Right lobe of liver (tissue), 6 donors: ENCODE results near the gene KCNMB3. TPM values are rescaled to one million over a fixed set of nuclear protein-coding genes. Genes with fewer than 3 reads are reported as not detected.
"Not testable (repeated sequence)": the region's sequence is repeated elsewhere in the genome, so short reads cannot be mapped to it uniquely, and the experiment has no call there.

Source experiments
- ATAC-seq, 4 donors: fragments of 200-7000 bp; cut with Tn5 transposase; one replicate each; pipeline ENCODE4 v1.9.1; 2020; ENCODE audit warnings: mild to moderate bottlenecking in 4 of 4, moderate library complexity in 4 of 4
- DNase-seq, 3 donors: peaks; one replicate each; pipeline ENCODE4 v3.0.0-alpha.2; 2020
- H3K27ac ChIP-seq, 3 donors: fragments of 200-600 bp; one replicate each; pipeline ENCODE4 v1.8.0; 2022
- H3K27me3 ChIP-seq, 2 donors: fragments of 200-600 bp; one replicate each; pipeline ENCODE4 v1.8.0; 2022
- H3K36me3 ChIP-seq, 4 donors: fragments of 200-600 bp; sonication (generic) in 1 of 4; one replicate each; pipeline versions ENCODE4 v1.5.1 to v1.8.0; 2017 to 2022; ENCODE audit warnings: control low read depth in 1 of 4
- H3K4me1 ChIP-seq, 4 donors: fragments of 200-600 bp; sonication (generic) in 1 of 4; one replicate each; pipeline versions ENCODE4 v1.5.1 to v1.8.0; 2017 to 2022; ENCODE audit warnings: control low read depth in 1 of 4
- H3K4me3 ChIP-seq, 3 donors: fragments of 200-600 bp; one replicate each; pipeline ENCODE4 v1.8.0; 2022
- H3K9me3 ChIP-seq, 4 donors: fragments of 200-600 bp; sonication (generic) in 1 of 4; one replicate each; pipeline versions ENCODE4 v1.5.1 to v1.8.0; 2017 to 2022; ENCODE audit warnings: control low read depth in 1 of 4
- POLR2A ChIP-seq: fragments of 450-650 bp; IDR thresholded peaks from one replicate; pipeline ENCODE4 v1.6.1; 2017; ENCODE audit warnings: antibody characterized with exemption, mild to moderate bottlenecking
- WGBS: methylation state at CpG from one replicate; pipeline ENCODE4 v1.1.6; 2018; ENCODE audit warnings: low coverage, low lambda C conversion rate; ENCODE audit not compliant: insufficient coverage; ENCODE audit errors: missing lambda C conversion rate; 5-methylcytosine and 5-hydroxymethylcytosine counted together
- intact Hi-C, 2 donors: fragments of 100-400 bp; cut with DNase I; formaldehyde crosslinking; loops; one replicate each; pipeline versions ENCODE4 v1.11.2 to v1.14.1; 2022
- total RNA-seq, 6 experiments: library from RNA; depleted of rRNA in 2 of 6; stranded (reverse); fragments of >200 nt in 2 of 6; fragmentation: NEBNext Ultra II Directional in 3 of 6; extraction: Animal tissue kit (Norgen Biotek cat#: 25700) in 3 of 6; gene quantifications; one replicate each; pipeline versions ENCODE4 v1.1.0 to v1.2.4, GENCODE V29; 2016 to 2023
- TF ChIP-seq, protein P1 (sequence below), 4 donors: fragments of 200-600 bp in 3 of 4; fragments of 450-650 bp in 1 of 4; IDR thresholded peaks; one replicate each; pipeline versions ENCODE4 v1.5.1 to v1.8.0; 2016 to 2022; ENCODE audit warnings: antibody characterized with exemption in 4 of 4, mild to moderate bottlenecking in 2 of 4
- donor health status: DM: no; HTN: yes; CAD: no.
- donor health status: DM: no; HTN: no; CAD: no.
- donor health status: DM: no; HTN: no; CAD: no.
- donor health status: DM: no; HTN: yes; CAD: no.
- donor health status: DM: no; HTN: yes; CAD: no.

Gene KCNMB3
- total RNA-seq, 6 experiments from 2014 or later = 1.4 to 2.3 (median 1.7) TPM

- intact Hi-C loops = no loop called here
- TF ChIP-seq POLR2A = no peak
- TF ChIP-seq, protein P1, sequence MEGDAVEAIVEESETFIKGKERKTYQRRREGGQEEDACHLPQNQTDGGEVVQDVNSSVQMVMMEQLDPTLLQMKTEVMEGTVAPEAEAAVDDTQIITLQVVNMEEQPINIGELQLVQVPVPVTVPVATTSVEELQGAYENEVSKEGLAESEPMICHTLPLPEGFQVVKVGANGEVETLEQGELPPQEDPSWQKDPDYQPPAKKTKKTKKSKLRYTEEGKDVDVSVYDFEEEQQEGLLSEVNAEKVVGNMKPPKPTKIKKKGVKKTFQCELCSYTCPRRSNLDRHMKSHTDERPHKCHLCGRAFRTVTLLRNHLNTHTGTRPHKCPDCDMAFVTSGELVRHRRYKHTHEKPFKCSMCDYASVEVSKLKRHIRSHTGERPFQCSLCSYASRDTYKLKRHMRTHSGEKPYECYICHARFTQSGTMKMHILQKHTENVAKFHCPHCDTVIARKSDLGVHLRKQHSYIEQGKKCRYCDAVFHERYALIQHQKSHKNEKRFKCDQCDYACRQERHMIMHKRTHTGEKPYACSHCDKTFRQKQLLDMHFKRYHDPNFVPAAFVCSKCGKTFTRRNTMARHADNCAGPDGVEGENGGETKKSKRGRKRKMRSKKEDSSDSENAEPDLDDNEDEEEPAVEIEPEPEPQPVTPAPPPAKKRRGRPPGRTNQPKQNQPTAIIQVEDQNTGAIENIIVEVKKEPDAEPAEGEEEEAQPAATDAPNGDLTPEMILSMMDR (IDR thresholded peaks at IDR 0.05) = no peak
- Histone ChIP-seq H3K27ac (no peak overlapping the region), H3K36me3 (no peaks in the 10 kb centered on the region), H3K9me3 (no peaks in the 10 kb centered on the region), H3K27me3 (no peaks in the 10 kb centered on the region), H3K4me3 (no peak overlapping the region), H3K4me1 (no peaks in the 10 kb centered on the region)
- 65% methylated on average over 3 of the region's 3 CpGs for WGBS
- DNase-seq (no peak), ATAC-seq (no peak)
Observed at GRCh38 chr3:179276001-179276400, 25.1 kb upstream of the KCNMB3 start.

GRCh38 chr3:179274434-179274833 is 23.5 kb upstream of the KCNMB3 start:
- H3K4me1 ChIP-seq, DNase-seq, H3K36me3 ChIP-seq, H3K9me3 ChIP-seq, H3K4me3 ChIP-seq, ATAC-seq, H3K27me3 ChIP-seq, H3K27ac ChIP-seq, intact Hi-C loops: not testable (repeated sequence)
- 81% methylated on average over 2 of the region's 2 CpGs for WGBS

- ATAC-seq (peak; percentile 39 to 67 (median 64)), DNase-seq (no peak)
- 82% methylated on average over 3 of the region's 3 CpGs for WGBS
- no peak overlapping the region for H3K27ac ChIP-seq
- intact Hi-C loops = no loop called here
- TF ChIP-seq, protein P1 (IDR thresholded peaks at IDR 0.05) = peak in 3 of 4 donors; percentile 34 to 37 (median 35)
- TF ChIP-seq POLR2A = no peak
- H3K27me3 ChIP-seq = no peaks in the 10 kb centered on the region
- H3K4me1 ChIP-seq = no peaks in the 10 kb centered on the region
- no peaks in the 10 kb centered on the region for H3K9me3 ChIP-seq
- no peak overlapping the region for H3K4me3 ChIP-seq
- no peaks in the 10 kb centered on the region for H3K36me3 ChIP-seq
Observed at GRCh38 chr3:179272385-179272784, 21.5 kb upstream of the KCNMB3 start.

GRCh38 chr3:179269152-179269707 is 18.3 kb upstream of the KCNMB3 start:
- Histone ChIP-seq H3K9me3 (no peaks in the 10 kb centered on the region), H3K27me3 (no peaks in the 10 kb centered on the region), H3K4me1 (no peaks in the 10 kb centered on the region), H3K4me3 (no peak overlapping the region), H3K36me3 (no peaks in the 10 kb centered on the region), H3K27ac (no peak overlapping the region)
- 68% methylated on average over 4 of the region's 4 CpGs for WGBS
- intact Hi-C loops = no loop called here
- ATAC-seq = no peak
- TF ChIP-seq POLR2A = no peak
- TF ChIP-seq, protein P1 (IDR thresholded peaks at IDR 0.05) = no peak
- DNase-seq = no peak

DNA sequence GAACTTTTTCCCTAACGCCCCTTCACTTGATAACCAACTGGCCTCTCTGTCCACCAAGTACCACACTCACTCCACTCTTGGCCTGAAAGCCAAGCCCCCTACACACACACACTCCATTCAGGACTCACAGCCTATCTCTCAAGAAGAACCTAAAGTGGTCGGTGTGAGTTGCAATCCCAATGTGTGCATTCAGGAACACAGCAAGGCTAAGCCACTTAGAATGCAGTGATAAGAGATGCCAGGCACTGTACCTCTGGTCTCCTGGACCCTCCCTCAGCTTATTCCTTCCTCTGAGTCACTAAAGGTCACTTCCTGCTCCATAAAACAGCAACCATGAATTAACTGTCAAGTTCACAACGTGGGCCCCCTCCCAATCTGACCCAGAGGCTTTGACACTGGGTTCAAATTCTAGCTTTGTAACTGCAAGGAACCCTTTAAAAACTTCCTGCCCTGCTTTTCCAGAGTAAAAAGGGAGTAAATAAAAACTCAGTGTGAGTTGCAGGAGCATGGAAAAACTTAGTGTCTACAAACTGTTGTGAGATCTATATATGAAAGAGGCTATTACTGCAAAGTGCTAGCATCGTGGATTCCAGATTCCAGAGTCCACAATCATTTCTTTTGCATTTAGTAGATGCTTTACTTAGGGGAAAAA is 17.6 kb upstream of the KCNMB3 start:
- Histone ChIP-seq H3K9me3 (no peaks in the 10 kb centered on the region), H3K36me3 (no peaks in the 10 kb centered on the region), H3K4me3 (no peak overlapping the region), H3K4me1 (no peaks in the 10 kb centered on the region), H3K27me3 (no peaks in the 10 kb centered on the region), H3K27ac (no peak overlapping the region)
- DNase-seq (no peak), ATAC-seq (no peak)
- intact Hi-C loops = no loop called here
- WGBS = 33% methylated on average over 4 of the region's 4 CpGs
- TF ChIP-seq, protein P1 (IDR thresholded peaks at IDR 0.05) = no peak
- no peak for TF ChIP-seq POLR2A
